ENCODE results near the gene PLCXD3. TPM values are rescaled to one million over a fixed set of nuclear protein-coding genes. Genes with fewer than 3 reads are reported as not detected.

The PLCXD3 gene
- total and polyA plus RNA-seq, 9 of the 15 experiments (the other 6 are each of a cell fraction or from before 2014, with no cell fraction given) = not detected

- TF ChIP-seq, protein P1, sequence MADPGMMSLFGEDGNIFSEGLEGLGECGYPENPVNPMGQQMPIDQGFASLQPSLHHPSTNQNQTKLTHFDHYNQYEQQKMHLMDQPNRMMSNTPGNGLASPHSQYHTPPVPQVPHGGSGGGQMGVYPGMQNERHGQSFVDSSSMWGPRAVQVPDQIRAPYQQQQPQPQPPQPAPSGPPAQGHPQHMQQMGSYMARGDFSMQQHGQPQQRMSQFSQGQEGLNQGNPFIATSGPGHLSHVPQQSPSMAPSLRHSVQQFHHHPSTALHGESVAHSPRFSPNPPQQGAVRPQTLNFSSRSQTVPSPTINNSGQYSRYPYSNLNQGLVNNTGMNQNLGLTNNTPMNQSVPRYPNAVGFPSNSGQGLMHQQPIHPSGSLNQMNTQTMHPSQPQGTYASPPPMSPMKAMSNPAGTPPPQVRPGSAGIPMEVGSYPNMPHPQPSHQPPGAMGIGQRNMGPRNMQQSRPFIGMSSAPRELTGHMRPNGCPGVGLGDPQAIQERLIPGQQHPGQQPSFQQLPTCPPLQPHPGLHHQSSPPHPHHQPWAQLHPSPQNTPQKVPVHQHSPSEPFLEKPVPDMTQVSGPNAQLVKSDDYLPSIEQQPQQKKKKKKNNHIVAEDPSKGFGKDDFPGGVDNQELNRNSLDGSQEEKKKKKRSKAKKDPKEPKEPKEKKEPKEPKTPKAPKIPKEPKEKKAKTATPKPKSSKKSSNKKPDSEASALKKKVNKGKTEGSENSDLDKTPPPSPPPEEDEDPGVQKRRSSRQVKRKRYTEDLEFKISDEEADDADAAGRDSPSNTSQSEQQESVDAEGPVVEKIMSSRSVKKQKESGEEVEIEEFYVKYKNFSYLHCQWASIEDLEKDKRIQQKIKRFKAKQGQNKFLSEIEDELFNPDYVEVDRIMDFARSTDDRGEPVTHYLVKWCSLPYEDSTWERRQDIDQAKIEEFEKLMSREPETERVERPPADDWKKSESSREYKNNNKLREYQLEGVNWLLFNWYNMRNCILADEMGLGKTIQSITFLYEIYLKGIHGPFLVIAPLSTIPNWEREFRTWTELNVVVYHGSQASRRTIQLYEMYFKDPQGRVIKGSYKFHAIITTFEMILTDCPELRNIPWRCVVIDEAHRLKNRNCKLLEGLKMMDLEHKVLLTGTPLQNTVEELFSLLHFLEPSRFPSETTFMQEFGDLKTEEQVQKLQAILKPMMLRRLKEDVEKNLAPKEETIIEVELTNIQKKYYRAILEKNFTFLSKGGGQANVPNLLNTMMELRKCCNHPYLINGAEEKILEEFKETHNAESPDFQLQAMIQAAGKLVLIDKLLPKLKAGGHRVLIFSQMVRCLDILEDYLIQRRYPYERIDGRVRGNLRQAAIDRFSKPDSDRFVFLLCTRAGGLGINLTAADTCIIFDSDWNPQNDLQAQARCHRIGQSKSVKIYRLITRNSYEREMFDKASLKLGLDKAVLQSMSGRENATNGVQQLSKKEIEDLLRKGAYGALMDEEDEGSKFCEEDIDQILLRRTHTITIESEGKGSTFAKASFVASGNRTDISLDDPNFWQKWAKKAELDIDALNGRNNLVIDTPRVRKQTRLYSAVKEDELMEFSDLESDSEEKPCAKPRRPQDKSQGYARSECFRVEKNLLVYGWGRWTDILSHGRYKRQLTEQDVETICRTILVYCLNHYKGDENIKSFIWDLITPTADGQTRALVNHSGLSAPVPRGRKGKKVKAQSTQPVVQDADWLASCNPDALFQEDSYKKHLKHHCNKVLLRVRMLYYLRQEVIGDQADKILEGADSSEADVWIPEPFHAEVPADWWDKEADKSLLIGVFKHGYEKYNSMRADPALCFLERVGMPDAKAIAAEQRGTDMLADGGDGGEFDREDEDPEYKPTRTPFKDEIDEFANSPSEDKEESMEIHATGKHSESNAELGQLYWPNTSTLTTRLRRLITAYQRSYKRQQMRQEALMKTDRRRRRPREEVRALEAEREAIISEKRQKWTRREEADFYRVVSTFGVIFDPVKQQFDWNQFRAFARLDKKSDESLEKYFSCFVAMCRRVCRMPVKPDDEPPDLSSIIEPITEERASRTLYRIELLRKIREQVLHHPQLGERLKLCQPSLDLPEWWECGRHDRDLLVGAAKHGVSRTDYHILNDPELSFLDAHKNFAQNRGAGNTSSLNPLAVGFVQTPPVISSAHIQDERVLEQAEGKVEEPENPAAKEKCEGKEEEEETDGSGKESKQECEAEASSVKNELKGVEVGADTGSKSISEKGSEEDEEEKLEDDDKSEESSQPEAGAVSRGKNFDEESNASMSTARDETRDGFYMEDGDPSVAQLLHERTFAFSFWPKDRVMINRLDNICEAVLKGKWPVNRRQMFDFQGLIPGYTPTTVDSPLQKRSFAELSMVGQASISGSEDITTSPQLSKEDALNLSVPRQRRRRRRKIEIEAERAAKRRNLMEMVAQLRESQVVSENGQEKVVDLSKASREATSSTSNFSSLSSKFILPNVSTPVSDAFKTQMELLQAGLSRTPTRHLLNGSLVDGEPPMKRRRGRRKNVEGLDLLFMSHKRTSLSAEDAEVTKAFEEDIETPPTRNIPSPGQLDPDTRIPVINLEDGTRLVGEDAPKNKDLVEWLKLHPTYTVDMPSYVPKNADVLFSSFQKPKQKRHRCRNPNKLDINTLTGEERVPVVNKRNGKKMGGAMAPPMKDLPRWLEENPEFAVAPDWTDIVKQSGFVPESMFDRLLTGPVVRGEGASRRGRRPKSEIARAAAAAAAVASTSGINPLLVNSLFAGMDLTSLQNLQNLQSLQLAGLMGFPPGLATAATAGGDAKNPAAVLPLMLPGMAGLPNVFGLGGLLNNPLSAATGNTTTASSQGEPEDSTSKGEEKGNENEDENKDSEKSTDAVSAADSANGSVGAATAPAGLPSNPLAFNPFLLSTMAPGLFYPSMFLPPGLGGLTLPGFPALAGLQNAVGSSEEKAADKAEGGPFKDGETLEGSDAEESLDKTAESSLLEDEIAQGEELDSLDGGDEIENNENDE (IDR thresholded peaks at IDR 0.05; ENCODE audit: low read depth, low read length) = no peak
- no peak for TF ChIP-seq MEF2D (tag; conservative IDR thresholded peaks at IDR 0.05; ENCODE audit: low read depth)
- TF ChIP-seq ZBTB34 (CRISPR knock-in tag; IDR thresholded peaks at IDR 0.05) = no peak
- TF ChIP-seq CBX1 (IDR thresholded peaks at IDR 0.05; ENCODE audit: low read depth) = no peak
- TF ChIP-seq ZNF668 (CRISPR knock-in tag; IDR thresholded peaks at IDR 0.05) = no peak
Measured at GRCh38 chr5:41289970-41290464, 220.4 kb downstream of the PLCXD3 start (continued).

Measured in K562 (cell line).